ENCODE measurements around the gene PRKG1.

DNA sequence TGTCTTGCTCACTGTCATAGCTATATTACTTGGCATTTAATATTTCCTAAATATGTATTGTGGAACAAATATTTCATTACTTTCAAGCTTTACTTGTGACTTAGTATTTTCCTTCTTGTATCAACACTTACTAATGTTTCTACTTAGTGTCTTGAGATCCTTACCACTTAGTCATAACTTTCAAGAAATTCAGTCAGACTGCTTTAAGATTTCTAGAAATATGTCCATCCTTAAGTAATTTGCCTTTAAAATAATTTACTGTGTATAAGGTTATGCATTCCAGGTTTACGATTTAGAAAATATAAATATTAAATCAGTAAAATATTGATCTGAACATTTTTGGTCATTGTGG, 712.4 kb downstream of the PRKG1 start:
- TF ChIP-seq EZH2 (IDR thresholded peaks at IDR 0.05) = no peak
- TF ChIP-seq, protein P1, sequence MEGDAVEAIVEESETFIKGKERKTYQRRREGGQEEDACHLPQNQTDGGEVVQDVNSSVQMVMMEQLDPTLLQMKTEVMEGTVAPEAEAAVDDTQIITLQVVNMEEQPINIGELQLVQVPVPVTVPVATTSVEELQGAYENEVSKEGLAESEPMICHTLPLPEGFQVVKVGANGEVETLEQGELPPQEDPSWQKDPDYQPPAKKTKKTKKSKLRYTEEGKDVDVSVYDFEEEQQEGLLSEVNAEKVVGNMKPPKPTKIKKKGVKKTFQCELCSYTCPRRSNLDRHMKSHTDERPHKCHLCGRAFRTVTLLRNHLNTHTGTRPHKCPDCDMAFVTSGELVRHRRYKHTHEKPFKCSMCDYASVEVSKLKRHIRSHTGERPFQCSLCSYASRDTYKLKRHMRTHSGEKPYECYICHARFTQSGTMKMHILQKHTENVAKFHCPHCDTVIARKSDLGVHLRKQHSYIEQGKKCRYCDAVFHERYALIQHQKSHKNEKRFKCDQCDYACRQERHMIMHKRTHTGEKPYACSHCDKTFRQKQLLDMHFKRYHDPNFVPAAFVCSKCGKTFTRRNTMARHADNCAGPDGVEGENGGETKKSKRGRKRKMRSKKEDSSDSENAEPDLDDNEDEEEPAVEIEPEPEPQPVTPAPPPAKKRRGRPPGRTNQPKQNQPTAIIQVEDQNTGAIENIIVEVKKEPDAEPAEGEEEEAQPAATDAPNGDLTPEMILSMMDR (IDR thresholded peaks at IDR 0.05) = no peak
- TF ChIP-seq EZH2phosphoT487 (IDR thresholded peaks at IDR 0.05) = no peak
